SK-N-DZ (cell line): Measurements from ENCODE around the gene MESP2.

Experiments used
- DNase-seq: peaks from one replicate; pipeline ENCODE4 v3.0.0-alpha.2; 2015; ENCODE audit warnings: low spot score

The MESP2 gene

DNA sequence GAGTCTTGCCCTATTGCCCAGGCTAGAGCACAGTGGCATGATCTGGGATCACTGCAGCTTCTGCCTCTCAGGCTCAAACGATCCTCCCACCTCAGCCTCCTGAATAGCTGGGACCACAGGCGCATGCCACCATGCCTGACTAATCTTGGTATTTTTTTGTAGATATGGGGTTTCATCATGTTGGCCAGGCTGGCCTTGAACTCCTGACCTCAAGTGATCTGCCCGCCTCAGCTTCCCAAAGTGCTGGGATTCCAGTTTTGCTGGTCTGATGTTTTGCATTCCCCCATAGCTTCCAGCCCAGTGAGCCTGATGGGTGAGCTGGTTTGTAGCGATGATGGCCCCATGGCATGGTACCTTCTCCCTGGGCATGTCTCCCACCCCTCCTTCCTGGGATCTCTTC lies 20.4 kb upstream of the MESP2 start:
- DNase-seq = no peak

GRCh38 chr15:89756897-89757296 lies 19.2 kb upstream of the MESP2 start:
- DNase-seq = no peak

DNA sequence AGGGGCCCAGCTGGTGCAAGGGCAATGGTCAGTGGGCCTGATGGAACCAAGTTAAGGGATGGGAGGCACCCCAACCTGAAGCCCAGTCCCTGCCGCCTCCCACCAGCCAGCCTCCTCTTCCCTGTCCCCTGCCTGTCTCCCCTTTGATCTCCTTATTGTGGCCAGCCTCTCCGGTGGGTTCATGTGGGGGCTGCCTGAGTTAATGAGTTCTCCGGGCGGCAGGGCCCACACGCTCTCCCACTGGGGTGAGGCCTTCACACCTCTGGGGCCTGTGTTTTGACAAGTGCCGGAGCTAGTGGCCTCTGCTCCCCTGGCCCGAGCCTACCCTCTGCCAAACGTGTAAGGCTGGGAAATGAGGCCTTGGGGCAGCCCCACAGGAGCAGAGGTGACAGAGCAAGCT lies 17.8 kb upstream of the MESP2 start:
- DNase-seq = no peak

DNA sequence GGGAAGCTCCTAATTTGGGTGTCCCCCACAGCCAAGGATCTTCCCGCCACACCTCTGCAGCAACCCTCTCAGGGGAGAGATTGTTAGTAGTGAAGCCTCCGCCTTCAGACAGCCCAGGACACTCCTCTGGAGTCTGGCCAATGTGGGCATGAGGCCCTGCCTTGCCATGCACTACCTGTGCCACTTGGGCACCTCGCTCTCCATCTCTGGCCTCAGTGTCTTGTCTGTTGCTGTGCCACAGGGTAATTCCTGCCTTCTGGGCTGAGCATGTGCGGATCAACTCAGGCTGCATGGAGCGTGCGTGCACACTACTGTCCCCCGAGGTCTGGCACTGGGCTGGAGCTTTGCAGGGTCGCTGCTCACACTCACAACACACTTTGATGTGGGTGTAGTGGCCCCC lies 17.2 kb upstream of the MESP2 start:
- no peak for DNase-seq

DNA sequence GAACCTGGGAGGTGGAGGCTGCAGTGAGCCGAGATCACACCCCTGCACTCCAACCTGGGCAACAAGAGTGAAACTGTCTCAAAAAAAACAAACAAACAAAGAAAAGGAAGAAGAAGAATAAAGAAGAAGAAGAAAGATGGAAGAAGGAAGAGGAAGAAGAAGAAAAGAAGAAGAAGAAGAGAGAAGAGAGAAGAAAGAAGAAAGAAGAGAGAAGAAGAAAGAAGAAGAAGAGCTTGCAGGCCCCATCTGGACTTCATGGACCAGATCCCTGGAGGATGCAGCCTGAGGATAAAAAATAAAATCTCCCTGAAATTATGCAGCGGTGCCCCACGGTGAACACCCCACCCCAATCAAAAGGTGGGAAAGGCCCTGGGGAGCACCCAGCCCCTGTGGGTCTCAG lies 16.3 kb upstream of the MESP2 start:
- no peak for DNase-seq

DNA sequence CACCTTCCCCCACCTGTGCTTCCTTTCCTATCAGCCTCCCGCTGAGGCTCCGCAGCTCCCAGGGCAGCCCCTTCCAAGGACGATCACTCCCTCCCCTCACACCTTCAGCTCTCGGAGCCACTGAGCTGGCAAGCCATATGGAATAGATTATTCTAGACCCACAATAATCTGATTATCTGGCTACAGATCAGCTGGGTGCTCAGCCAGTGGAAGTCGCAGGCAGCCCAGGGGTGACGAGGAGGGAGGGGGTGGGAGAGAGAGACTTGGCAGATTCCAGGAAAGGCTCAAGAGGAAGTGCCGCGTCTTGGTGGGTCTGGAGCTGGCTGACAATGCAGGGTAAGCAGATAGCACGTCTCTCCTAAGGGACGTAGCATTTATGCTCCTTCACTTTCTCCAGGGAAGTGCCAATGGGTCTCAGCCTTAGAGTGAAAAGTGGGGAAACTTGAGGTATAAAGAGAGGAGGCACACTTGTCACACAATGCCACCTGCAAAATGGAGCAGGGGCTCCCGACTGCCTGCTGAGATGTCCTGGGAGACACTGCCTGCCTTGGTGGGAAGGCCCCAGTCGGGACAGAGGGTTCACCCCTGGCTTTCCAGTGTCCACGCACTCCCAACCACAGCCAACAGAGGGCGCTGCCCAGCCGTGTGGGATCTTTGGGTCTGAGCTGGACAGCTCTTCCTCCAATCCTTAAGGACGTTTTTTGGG lies 15.7 kb upstream of the MESP2 start:
- DNase-seq = peak; percentile 77

- DNase-seq = no peak
These were observed 14.9 kb upstream of the MESP2 start for GRCh38 chr15:89761009-89761831.

DNA sequence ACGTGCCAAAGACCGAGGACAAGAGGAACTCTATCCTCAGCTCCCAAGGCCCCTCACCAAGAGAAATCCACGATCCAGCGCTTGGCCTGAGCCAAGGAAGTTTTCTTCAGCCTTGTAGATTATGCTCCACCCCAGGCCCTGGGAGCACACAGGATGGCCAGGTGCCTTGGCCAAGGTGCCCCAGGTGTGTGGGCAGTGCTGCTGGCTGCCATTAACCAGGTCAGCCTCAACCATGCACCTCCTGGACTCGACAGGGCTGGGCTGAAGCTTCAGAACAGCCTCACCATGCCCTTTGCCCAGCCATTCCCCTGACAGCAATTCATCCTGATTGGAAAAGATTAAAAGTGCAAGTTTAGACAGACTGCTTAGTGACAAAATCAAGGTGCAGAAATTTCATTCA lies 14.2 kb upstream of the MESP2 start:
- DNase-seq = no peak

GRCh38 chr15:89765694-89766093 lies 10.4 kb upstream of the MESP2 start:
- DNase-seq = no peak

- DNase-seq = no peak
These were observed 9.5 kb upstream of the MESP2 start for GRCh38 chr15:89766357-89767311.

DNA sequence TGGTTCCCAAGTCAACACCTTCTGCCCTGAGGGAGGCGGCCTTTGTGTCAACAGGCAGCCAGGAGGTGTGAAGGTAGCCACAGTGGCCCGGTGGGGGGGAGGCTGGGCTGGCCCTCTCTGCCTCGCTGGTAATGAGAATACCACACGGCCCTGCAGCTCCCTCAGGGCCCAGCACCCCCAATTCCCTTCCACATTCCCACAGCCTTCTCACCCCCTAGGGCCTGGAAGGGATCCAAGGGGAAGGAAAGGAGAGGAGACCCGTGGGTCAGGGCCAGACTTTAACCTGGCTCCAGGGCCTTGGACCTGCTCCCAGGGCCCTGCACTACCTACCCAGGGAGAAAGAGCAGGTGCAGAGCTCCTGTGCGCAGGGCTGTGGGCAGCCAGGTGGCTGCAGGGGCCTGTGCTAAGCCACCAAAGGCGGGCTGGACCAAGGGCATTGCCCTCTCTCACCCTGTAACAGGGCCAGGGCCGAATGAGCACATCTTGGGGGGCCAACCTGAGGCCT lies 8.7 kb upstream of the MESP2 start:
- no peak for DNase-seq

- no peak for DNase-seq
These were observed 8.0 kb upstream of the MESP2 start for GRCh38 chr15:89768071-89768500.

- no peak for DNase-seq
These were observed 6.8 kb upstream of the MESP2 start for GRCh38 chr15:89769366-89769765.

DNA sequence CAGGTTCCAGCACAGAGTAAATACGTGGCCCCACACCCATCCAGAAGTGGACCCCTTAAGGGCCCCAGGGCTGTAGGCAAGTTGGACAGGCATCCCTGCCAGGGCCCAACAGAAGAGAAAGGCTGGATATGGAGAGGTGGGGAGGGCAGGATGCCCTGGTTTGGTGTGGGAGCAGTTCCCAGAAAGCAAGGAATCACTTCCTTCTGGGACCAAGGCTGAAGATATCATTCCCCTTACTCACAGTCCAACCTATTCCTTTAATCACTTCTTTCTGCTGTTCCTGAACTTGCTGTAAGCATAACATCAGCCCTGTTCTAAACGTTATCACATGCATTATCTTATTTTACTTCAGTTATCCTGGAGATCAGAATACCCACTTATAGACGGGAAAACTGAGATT lies 6.1 kb upstream of the MESP2 start:
- DNase-seq = no peak

GRCh38 chr15:89772932-89773583 lies 3.1 kb upstream of the MESP2 start:
- DNase-seq = no peak

DNA sequence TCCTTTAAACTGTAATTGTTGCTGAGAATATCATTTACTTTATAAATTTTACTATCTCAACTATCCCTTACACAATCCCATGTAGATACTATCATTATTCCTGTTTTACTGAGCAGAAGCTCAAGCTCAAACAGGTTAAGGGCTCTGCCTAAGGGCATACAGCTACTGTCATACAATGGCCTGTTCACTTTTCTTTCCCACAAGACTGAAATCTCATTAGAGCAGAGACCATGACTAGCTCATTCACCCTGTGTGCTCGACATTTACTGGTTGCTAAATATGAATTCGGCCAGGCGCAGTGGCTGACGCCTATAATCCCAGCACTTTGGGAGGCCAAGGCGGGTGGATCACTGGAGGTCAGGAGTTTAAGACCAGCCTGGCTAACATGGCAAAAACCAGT lies 1.6 kb upstream of the MESP2 start:
- no peak for DNase-seq

GRCh38 chr15:89775815-89776214 lies 317 bp upstream of the MESP2 start:
- no peak for DNase-seq

DNA sequence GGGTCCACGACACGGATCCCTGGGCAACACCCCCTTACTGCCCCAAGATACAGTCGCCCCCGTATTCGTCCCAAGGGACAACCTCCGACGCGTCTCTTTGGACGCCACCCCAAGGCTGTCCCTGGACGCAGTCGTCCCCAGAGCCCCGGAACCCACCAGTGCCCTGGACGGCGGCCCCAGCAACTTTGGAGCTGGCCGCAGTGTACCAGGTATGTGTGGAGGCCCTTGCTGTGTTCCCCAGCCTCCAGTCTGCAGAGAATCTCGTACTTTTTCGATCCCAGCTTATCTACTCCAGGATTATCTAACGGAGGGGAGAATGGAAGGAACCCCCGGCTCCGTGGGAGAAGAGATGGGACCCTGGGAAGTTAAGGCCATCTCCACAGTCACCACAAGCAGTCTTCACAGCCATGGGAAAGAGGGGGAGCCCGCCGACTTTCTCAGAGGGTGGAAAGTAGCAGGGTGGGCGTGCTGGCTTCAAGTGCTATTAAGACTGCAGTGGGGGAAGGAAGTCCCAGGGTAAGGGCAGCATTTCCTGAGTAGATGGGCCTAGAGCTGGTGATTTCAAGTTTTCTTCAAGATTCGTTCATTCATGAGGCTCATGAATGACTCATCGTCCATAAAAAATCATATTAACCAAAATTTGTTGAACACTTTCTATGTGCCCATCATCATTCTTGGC lies 1.1 kb downstream of the MESP2 start:
- DNase-seq = no peak

DNA sequence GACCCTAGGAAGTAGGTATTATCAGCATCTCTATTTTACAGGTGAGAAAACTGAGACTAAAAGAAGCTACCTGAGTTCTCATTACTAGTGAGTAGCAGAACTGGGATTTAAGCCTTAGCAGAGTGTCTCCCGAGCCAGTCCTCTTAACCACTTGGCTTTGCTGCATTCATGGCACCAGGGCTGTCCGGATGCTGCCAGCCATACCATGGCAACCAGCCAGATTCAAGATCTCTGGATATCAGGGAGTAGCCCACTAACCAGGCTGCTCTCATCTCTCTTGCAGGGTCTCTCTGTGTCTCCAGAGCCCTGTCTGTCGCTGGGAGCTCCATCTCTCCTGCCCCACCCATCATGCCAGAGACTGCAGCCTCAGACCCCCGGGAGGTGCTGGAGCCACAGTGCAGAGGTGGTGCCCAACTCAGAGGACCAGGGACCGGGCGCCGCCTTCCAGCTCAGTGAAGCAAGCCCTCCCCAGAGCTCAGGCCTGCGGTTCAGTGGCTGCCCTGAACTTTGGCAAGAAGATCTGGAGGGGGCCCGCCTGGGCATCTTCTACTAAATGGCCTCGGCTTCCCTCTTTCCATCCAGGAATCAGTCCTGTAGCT lies 1.7 kb downstream of the MESP2 start:
- no peak for DNase-seq

DNA sequence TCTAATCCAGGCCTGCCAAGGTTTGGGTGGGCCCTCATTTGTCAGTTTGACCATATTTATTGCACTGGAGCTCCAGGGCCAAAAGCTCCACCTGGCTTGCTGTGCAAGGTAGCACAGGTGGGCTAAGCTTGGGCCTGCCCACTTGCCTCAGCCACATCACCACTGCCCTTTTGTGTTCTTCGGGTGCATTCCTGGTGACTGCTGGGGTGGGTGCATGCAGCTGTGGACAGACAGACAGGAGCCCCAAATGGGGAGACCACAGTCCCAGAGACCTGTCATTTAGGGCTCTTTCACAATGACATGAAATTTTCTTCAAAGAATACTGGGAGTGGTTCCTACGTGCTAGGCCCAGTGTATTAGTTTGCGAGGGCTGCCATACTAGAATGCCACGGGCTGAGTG lies 2.7 kb downstream of the MESP2 start:
- no peak for DNase-seq
